Loucy (cell line): ENCODE data around the gene TMEM11.

Experiments
- CTCF ChIP-seq: fragments of 200-600 bp; sonication (generic); conservative IDR thresholded peaks from 2 replicates; pipeline ENCODE4 v1.5.1; 2014; ENCODE audit warnings: mild to moderate bottlenecking, antibody characterized with exemption, low read length
- EZH2phosphoT487 ChIP-seq: fragments of 200-600 bp; IDR thresholded peaks from 2 replicates; pipeline ENCODE4 v1.6.1; 2018; ENCODE audit warnings: antibody characterized with exemption, mild to moderate bottlenecking, moderate library complexity, borderline replicate concordance

- no peak for TF ChIP-seq CTCF
- no peak for TF ChIP-seq EZH2phosphoT487
Observed at GRCh38 chr17:21201874-21202273, 12.1 kb downstream of the TMEM11 start.
